WTC11 (cell line): ENCODE measurements around the gene NOTUM. TPM values are rescaled to one million over a fixed set of nuclear protein-coding genes. Genes with fewer than 3 reads are reported as not detected.

ENCODE experiments used
- ATAC-seq: fragments of 200-7000 bp; cut with Tn5 transposase; 2 replicates; pipeline ENCODE4 v1.10.0; 2021; ENCODE audit warnings: mild to moderate bottlenecking, moderate library complexity
- CTCF ChIA-PET: fragments of 300-600 bp; sonication (Branson Sonifier 250); formaldehyde crosslinking; loops from one replicate; lab custom pipeline; 2021; ENCODE audit warnings: antibody characterized with exemption; lab: Charles Lee
- POLR2A ChIA-PET: fragments of 350-600 bp; sonication (Branson Sonifier 250); formaldehyde crosslinking; loops from one replicate; lab custom pipeline; 2021; ENCODE audit warnings: antibody characterized with exemption; lab: Charles Lee
- DNase-seq: peaks from one replicate; pipeline ENCODE4 v3.0.0; 2021; ENCODE audit warnings: low spot score
- H3K27ac Mint-ChIP-seq: 2 replicates; pipeline ENCODE4 v1.8.0; 2021; ENCODE audit warnings: mixed read lengths
- H3K27me3 Mint-ChIP-seq: 2 replicates; pipeline ENCODE4 v1.8.0; 2021; ENCODE audit warnings: low read depth, mild to moderate bottlenecking, moderate library complexity, mixed read lengths
- H3K36me3 Mint-ChIP-seq: 2 replicates; pipeline ENCODE4 v1.8.0; 2021; ENCODE audit warnings: mixed read lengths
- H3K4me1 Mint-ChIP-seq: 2 replicates; pipeline ENCODE4 v1.8.0; 2022; ENCODE audit warnings: mixed read lengths
- H3K4me3 Mint-ChIP-seq: 2 replicates; pipeline ENCODE4 v1.8.0; 2021; ENCODE audit warnings: mild to moderate bottlenecking, moderate library complexity, mixed read lengths
- H3K9me3 Mint-ChIP-seq: 2 replicates; pipeline ENCODE4 v1.8.0; 2021; ENCODE audit warnings: mixed read lengths
- ATF1 ChIP-seq: sonication (generic); formaldehyde crosslinking; IDR thresholded peaks from 2 replicates; pipeline ENCODE4 v1.8.1; 2023; ENCODE audit warnings: mild to moderate bottlenecking, moderate library complexity, missing genetic modification reagents
- ATF6 ChIP-seq: sonication (generic); formaldehyde crosslinking; IDR thresholded peaks from 2 replicates; pipeline ENCODE4 v1.8.1; 2023; ENCODE audit warnings: mild to moderate bottlenecking, missing genetic modification reagents
- CREB1 ChIP-seq: sonication (generic); formaldehyde crosslinking; IDR thresholded peaks from 2 replicates; pipeline ENCODE4 v1.8.0; 2023; ENCODE audit warnings: mild to moderate bottlenecking, missing genetic modification reagents
- CTCF ChIP-seq: fragments of 200-600 bp; IDR thresholded peaks from 2 replicates; pipeline ENCODE4 v1.8.0; 2022; ENCODE audit warnings: antibody characterized with exemption
- E2F1 ChIP-seq: sonication (generic); formaldehyde crosslinking; IDR thresholded peaks from 2 replicates; pipeline ENCODE4 v1.8.0; 2022; ENCODE audit warnings: mild to moderate bottlenecking, missing genetic modification reagents
- ERG ChIP-seq: fragments of 250-450 bp; sonication (Bioruptor Pico); IDR thresholded peaks from 2 replicates; pipeline ENCODE4 v1.8.0; 2021; ENCODE audit warnings: mild to moderate bottlenecking
- GABPB1 ChIP-seq: sonication (generic); formaldehyde crosslinking; IDR thresholded peaks from 2 replicates; pipeline ENCODE4 v1.8.1; 2023; ENCODE audit warnings: mild to moderate bottlenecking, missing genetic modification reagents
- HMGA2 ChIP-seq: fragments of 250-450 bp; sonication (Bioruptor Pico); IDR thresholded peaks from 2 replicates; pipeline ENCODE4 v1.4.0; 2021; ENCODE audit warnings: mild to moderate bottlenecking, moderate library complexity
- JAZF1 ChIP-seq: fragments of 250-450 bp; sonication (Bioruptor Pico); IDR thresholded peaks from 2 replicates; pipeline ENCODE4 v1.9.0; 2021; ENCODE audit warnings: moderate library complexity, mild to moderate bottlenecking, inconsistent platforms
- NFYB ChIP-seq: sonication (generic); formaldehyde crosslinking; conservative IDR thresholded peaks from 2 replicates; pipeline ENCODE4 v1.8.0; 2022; ENCODE audit warnings: low read depth, missing genetic modification reagents
- NR1H2 ChIP-seq: sonication (generic); formaldehyde crosslinking; IDR thresholded peaks from 2 replicates; pipeline ENCODE4 v1.9.0; 2021; ENCODE audit warnings: mild to moderate bottlenecking, moderate library complexity, missing genetic modification reagents
- TEAD4 ChIP-seq: sonication (generic); formaldehyde crosslinking; IDR thresholded peaks from 2 replicates; pipeline ENCODE4 v1.8.0; 2022; ENCODE audit warnings: mild to moderate bottlenecking, missing genetic modification reagents
- USF1 ChIP-seq: sonication (generic); formaldehyde crosslinking; IDR thresholded peaks from 2 replicates; pipeline ENCODE4 v1.8.0; 2022; ENCODE audit warnings: mild to moderate bottlenecking, missing genetic modification reagents
- ZNF121 ChIP-seq: sonication (generic); formaldehyde crosslinking; IDR thresholded peaks from 2 replicates; pipeline ENCODE4 v1.8.0; 2023; ENCODE audit warnings: missing genetic modification reagents
- ZNF138 ChIP-seq: sonication (generic); formaldehyde crosslinking; conservative IDR thresholded peaks from 2 replicates; pipeline ENCODE4 v1.8.1; 2022; ENCODE audit warnings: mild to moderate bottlenecking, moderate library complexity, missing genetic modification reagents
- ZNF232 ChIP-seq: sonication (generic); formaldehyde crosslinking; IDR thresholded peaks from 2 replicates; pipeline ENCODE4 v1.8.0; 2022; ENCODE audit warnings: mild to moderate bottlenecking, missing genetic modification reagents
- ZNF263 ChIP-seq: sonication (generic); formaldehyde crosslinking; IDR thresholded peaks from 2 replicates; pipeline ENCODE4 v1.8.1; 2022; ENCODE audit warnings: low read depth, mild to moderate bottlenecking, moderate library complexity, missing genetic modification reagents
- ZNF396 ChIP-seq: fragments of 250-450 bp; sonication (Bioruptor Pico); IDR thresholded peaks from 2 replicates; pipeline ENCODE4 v1.8.0; 2021; ENCODE audit warnings: mild to moderate bottlenecking, moderate library complexity, borderline replicate concordance
- ZNF423 ChIP-seq: fragments of 250-450 bp; sonication (Bioruptor Pico); IDR thresholded peaks from 2 replicates; pipeline ENCODE4 v2.1.2; 2022; ENCODE audit warnings: mild to moderate bottlenecking, moderate library complexity
- ZNF671 ChIP-seq: fragments of 250-450 bp; sonication (Bioruptor Pico); IDR thresholded peaks from 2 replicates; pipeline ENCODE4 v1.8.0; 2021; ENCODE audit warnings: mild to moderate bottlenecking
- total RNA-seq: library from RNA; stranded (reverse); gene quantifications from 3 replicates; pipeline ENCODE4 v1.2.3, GENCODE V29; 2021

The NOTUM gene
- total RNA-seq, 1 experiment from 2014 or later, result 1.7 TPM

- ChIA-PET CTCF (interaction anchor here (1.0 to 4.2 kb wide), 6 partner anchors 28 to 64 kb away, joined by 3 to 19 read pairs (median 6); partner anchors contain the start of genes CENPX, DCXR, LRRC45 and MAFG), POLR2A (no interaction called here)
- Mint-ChIP-seq H3K4me3 (no peak overlapping the region), H3K9me3 (no peaks in the 10 kb centered on the region), H3K4me1 (peaks cover 21% of the 10 kb centered on the region), H3K27ac (0 out of 2 replicates have a peak overlapping the region, but pooled peaks have one; percentile 41), H3K36me3 (peaks cover under 1% of the 10 kb centered on the region; the same call in 1 of the 2 replicates), H3K27me3 (no peaks in the 10 kb centered on the region)
- ATAC-seq, result peak; percentile 57
- DNase-seq, result peak; percentile 52
- TF ChIP-seq JAZF1 (CRISPR knock-in tag), result no peak
- peak; percentile 73 for TF ChIP-seq GABPB1
Measured at GRCh38 chr17:81991684-81992305, 30.8 kb upstream of the NOTUM start.

GRCh38 chr17:81990836-81991683 lies 30.1 kb upstream of the NOTUM start:
- DNase-seq, result no peak
- Mint-ChIP-seq H3K4me1 (peaks cover 21% of the 10 kb centered on the region), H3K27ac (peak overlapping the region; percentile 95)
- POLR2A ChIA-PET, result no interaction called here
- TF ChIP-seq HMGA2 (CRISPR knock-in tag) (no peak), ZNF423 (0 out of 2 replicates have a peak, but pooled peaks have one; percentile 13), E2F1 (CRISPR knock-in tag) (no peak)
- TF ChIP-seq, all 79 proteins: peak for 1
- Mint-ChIP-seq H3K9me3 (no peaks in the 10 kb centered on the region), H3K36me3 (peaks cover 5% of the 10 kb centered on the region; the same call in 1 of the 2 replicates), H3K4me3 (no peak overlapping the region), H3K27me3 (no peaks in the 10 kb centered on the region)
- CTCF ChIA-PET, result interaction anchor here (1.0 to 4.2 kb wide), 6 partner anchors 29 to 63 kb away, joined by 3 to 19 read pairs (median 6); partner anchors contain the start of genes CENPX, DCXR, LRRC45 and MAFG
- ATAC-seq, result no peak

- ChIA-PET POLR2A (no interaction called here), CTCF (no interaction called here)
- Mint-ChIP-seq H3K27me3 (no peaks in the 10 kb centered on the region), H3K27ac (no peak overlapping the region), H3K4me3 (no peak overlapping the region), H3K36me3 (peaks cover 22% of the 10 kb centered on the region), H3K9me3 (no peaks in the 10 kb centered on the region), H3K4me1 (peaks cover 12% of the 10 kb centered on the region)
- DNase-seq (no peak), ATAC-seq (no peak)
- TF ChIP-seq USF1 (CRISPR knock-in tag), result no peak
- TF ChIP-seq ATF1, result no peak
- TF ChIP-seq ZNF671 (CRISPR knock-in tag), result no peak
- TF ChIP-seq JAZF1 (CRISPR knock-in tag), result no peak
- TF ChIP-seq ZNF138, result no peak
- TF ChIP-seq ZNF263 (CRISPR knock-in tag), result no peak
- TF ChIP-seq ZNF232 (CRISPR knock-in tag), result no peak
- TF ChIP-seq NFYB (CRISPR knock-in tag), result no peak
- TF ChIP-seq ZNF396 (CRISPR knock-in tag), result no peak
- no peak for TF ChIP-seq ZNF121 (CRISPR knock-in tag)
Measured at GRCh38 chr17:81987161-81987770, 26.3 kb upstream of the NOTUM start.

GRCh38 chr17:81986606-81987005 lies 25.6 kb upstream of the NOTUM start:
- POLR2A ChIA-PET, result no interaction called here
- H3K4me3 Mint-ChIP-seq, result no peak overlapping the region
- no peaks in the 10 kb centered on the region for H3K9me3 Mint-ChIP-seq
- peaks cover 22% of the 10 kb centered on the region for H3K36me3 Mint-ChIP-seq
- ATAC-seq, result no peak
- no peak for DNase-seq
- H3K4me1 Mint-ChIP-seq, result peaks cover 8% of the 10 kb centered on the region
- no peaks in the 10 kb centered on the region for H3K27me3 Mint-ChIP-seq
- H3K27ac Mint-ChIP-seq, result peak overlapping the region; percentile 42; the same call in 1 of the 2 replicates
- CTCF ChIA-PET, result no interaction called here
- TF ChIP-seq JAZF1 (CRISPR knock-in tag) (no peak), ATF6 (no peak), CREB1 (CRISPR knock-in tag) (no peak), TEAD4 (CRISPR knock-in tag) (no peak), NR1H2 (CRISPR knock-in tag) (no peak), ZNF138 (no peak), CTCF (no peak), ERG (no peak), ZNF263 (CRISPR knock-in tag) (no peak)
